Measurements from ENCODE around the gene MDFIC2. TPM values are rescaled to one million over a fixed set of nuclear protein-coding genes. Genes with fewer than 3 reads are reported as not detected.

Gene MDFIC2
- not detected in 2 replicates for total RNA-seq

GRCh38 chr3:70312336-70312735 is at the start of gene MDFIC2:
Gene MDFIC2, minus strand, starts transcription at chr3:70312638. Its CDS starts 665 bp downstream, at chr3:70311973.

